GM12865 (cell line): ENCODE data around the gene LTV1.
"Not testable (repeated sequence)": the region's sequence is repeated elsewhere in the genome, so short reads cannot be mapped to it uniquely, and the experiment has no call there.

Experiments
- DNase-seq: peaks from one replicate; pipeline ENCODE4 v3.0.0; 2010; ENCODE audit warnings: low read depth
- H3K4me3 ChIP-seq: 2 replicates; pipeline ENCODE4 v1.5.1; 2011; ENCODE audit warnings: mild to moderate bottlenecking, low read depth, low read length, control low read depth
- CTCF ChIP-seq: IDR thresholded peaks from 2 replicates; pipeline ENCODE4 v1.5.1; 2011; ENCODE audit warnings: low read length, control low read depth, low read depth, inconsistent platforms; ENCODE audit not compliant: insufficient read depth; ENCODE audit errors: missing control alignments

The LTV1 gene

GRCh38 chr6:143842902-143843676, at the start of gene LTV1:
Gene LTV1 (plus strand): TSS chr6:143843338. CDS start chr6:143843478, 140 bp downstream.
- H3K4me3 ChIP-seq, result peak within 1 kb of the TSS; percentile 88

GRCh38 chr6:143796551-143796950, 46.6 kb upstream of the LTV1 start:
- DNase-seq, H3K4me3 ChIP-seq: not testable (repeated sequence)

More at GRCh38 chr6:143842902-143843676, at the start of gene LTV1:
- TF ChIP-seq CTCF, result no peak
- peak; percentile 96 for DNase-seq

GRCh38 chr6:143798487-143798886, 44.7 kb upstream of the LTV1 start:
- H3K4me3 ChIP-seq, DNase-seq: not testable (repeated sequence)

- H3K4me3 ChIP-seq, result no peak overlapping the region
- TF ChIP-seq CTCF, result no peak
- DNase-seq, result no peak
These were observed 40.1 kb upstream of the LTV1 start for GRCh38 chr6:143802833-143803565.

- DNase-seq, result no peak
- H3K4me3 ChIP-seq, result no peak overlapping the region
- no peak for TF ChIP-seq CTCF
These were observed 39.2 kb upstream of the LTV1 start for GRCh38 chr6:143803769-143804568.

- DNase-seq, result no peak
- no peak overlapping the region for H3K4me3 ChIP-seq
- TF ChIP-seq CTCF, result no peak
These were observed 38.3 kb upstream of the LTV1 start for GRCh38 chr6:143804835-143805239.

- no peak for DNase-seq
- TF ChIP-seq CTCF, result no peak
- H3K4me3 ChIP-seq, result no peak overlapping the region
These were observed 36.6 kb upstream of the LTV1 start for GRCh38 chr6:143806282-143807102.
